NCI-H2227 (cell line): ENCODE measurements around the gene RNF123.

Experiments used
- DNase-seq: peaks from one replicate; lab custom pipeline; 2025; ENCODE audit not compliant: unreplicated experiment; lab: John Stamatoyannopoulos, UW

RNF123 gene

DNA sequence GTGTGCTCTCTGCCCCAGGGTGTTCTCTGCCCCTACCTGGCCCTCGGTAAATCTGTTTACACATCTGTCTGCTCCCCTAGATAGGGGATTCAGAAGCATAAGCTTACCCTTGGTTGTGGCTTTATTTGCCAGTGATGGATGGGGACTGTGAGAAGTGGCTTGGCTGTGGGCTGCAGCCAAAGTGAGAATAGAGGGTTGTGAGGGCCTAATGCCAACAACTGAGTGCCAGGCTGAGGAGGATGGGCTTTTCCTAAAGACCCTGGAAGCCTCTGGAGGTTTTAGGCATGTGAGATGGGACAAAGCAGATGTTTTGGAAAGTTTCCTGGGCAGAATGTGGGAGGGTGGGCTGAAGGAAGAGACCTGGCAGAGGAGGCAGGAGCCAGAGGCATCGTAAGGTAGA is 30.6 kb upstream of the RNF123 start:
- DNase-seq: no peak

DNA sequence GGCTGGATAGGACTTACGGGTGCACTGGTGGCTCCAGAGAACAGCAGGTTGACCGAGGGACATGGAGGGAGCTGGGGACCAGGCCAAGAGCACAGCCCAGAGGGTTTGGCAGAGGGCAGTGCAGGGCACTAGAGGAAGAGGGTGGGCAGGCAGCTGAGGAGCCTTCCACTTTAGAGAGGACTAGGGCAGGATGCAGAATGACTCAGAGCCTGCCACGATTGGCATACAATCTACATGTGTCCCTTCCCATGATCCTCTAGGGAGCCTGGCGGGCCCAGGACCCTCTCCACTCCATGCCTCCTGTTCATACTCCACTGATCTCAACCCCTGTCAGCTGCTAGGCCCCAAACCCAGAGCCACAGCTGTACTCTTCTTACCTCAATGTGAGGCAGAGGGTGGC is 29.6 kb upstream of the RNF123 start:
- DNase-seq: no peak

GRCh38 chr3:49661281-49661680 is 28.1 kb upstream of the RNF123 start:
- DNase-seq: no peak

DNA sequence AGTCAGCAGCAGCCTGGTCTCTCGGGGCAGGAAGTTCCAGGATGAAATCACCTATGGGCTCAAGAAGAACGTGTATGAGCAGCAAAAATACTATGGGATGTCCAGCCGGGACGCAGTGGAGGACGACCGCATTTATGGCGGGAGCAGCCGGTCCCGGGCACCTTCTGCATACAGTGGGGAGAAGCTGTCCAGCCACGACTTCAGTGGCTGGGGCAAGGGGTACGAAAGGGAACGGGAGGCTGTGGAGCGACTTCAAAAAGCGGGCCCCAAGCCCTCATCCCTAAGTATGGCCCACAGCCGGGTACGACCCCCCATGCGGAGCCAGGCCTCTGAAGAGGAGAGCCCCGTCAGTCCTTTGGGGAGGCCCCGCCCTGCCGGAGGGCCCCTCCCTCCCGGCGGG is 27.3 kb upstream of the RNF123 start:
- no peak for DNase-seq

GRCh38 chr3:49662720-49663413 is 26.5 kb upstream of the RNF123 start:
- DNase-seq: no peak

GRCh38 chr3:49663831-49664230 is 25.5 kb upstream of the RNF123 start:
- DNase-seq: no peak

GRCh38 chr3:49664300-49664699 is 25.1 kb upstream of the RNF123 start:
- no peak for DNase-seq

DNA sequence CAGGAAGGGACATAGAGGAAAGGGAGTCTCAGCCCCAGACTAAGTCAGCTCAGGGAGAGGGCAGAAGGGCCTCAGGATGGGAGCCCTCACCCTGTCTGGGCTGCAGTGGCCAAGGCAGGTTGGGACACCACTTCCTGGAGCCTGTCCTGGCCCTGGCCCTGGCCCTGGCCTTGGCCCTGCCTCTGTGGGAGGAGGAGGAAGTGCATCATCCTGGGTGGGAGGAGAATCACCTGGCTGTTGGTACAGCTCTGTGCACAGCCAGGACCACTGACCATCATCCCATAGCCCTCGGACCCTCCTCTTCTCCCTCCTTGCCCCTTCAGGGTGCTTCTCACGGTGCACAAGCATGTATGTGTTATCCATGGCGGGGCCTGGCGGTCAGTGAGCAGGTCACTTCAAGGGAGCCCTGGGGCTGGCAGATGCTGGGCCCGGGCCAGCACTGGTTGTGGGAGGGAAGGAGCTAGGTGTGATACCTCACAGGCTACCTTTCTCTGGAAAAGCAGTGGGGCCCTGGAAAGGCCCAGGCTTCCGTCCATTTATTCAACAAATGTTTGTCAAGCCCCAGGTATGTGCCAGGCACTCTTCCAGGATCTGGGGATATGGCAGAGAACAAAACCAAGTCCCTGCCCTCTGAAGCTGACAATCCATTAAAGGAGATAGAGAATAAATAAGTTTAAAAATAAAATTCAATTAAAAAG is 23.4 kb upstream of the RNF123 start:
- DNase-seq: no peak

GRCh38 chr3:49666592-49666991 is 22.8 kb upstream of the RNF123 start:
- no peak for DNase-seq

- DNase-seq: no peak
These were observed 21.5 kb upstream of the RNF123 start for GRCh38 chr3:49667701-49668413.

- no peak for DNase-seq
These were observed 21.0 kb upstream of the RNF123 start for GRCh38 chr3:49668414-49668797.

DNA sequence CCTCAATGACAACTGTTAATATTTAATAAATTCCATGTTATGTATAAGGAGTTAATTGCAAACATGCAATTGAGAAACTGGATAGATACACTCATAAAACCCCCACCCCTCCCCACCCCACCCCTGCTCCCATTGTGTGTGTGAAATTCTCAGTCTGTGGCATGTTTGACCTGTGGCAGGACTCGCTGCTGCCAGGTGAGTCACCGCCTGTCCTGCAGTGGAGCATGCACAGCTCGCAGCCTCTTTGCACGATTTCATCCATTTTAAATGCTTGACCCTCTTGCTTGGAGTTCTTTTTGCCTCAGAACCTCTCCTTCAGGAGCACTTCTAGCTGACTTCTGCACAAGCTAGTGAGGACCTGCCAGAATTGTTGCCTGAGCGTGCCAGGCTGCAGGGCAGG is 20.5 kb upstream of the RNF123 start:
- DNase-seq: no peak

DNA sequence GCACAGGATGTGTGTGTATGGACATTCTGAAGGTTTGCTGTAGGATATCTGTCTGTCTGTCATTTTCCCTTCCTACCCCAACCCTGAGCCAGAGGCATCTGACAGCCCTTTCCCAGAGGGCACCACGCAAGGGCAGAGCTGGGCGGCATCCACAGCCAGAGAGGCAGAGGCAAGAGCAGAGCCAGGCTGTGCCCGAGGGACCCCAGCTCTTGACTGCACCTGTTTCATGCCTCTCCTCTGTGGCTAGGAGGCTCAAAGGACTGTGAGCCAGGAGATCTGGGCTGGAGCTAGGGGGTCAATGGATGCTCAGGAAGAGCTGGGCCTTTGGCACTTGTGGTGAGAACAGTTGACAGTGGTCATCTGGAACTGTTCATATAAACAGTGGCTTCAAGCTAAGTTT is 20.0 kb upstream of the RNF123 start:
- DNase-seq: no peak

DNA sequence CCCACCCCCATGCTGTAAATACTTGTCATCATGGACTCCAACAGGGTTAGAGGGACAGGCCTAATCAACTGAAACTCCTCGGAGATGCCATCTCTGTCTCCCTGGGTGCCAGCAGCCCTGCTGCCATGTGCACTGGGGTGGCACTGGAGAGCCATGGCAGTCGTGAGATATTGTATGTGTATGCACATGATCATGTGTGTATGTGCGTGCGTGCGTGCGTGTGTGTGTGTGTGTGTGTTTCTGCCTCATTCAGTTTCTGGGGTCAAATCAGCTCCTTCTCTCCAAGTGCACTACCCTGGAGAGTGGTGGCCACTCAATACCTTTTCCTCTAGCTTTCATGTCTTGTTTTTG is 18.4 kb upstream of the RNF123 start:
- no peak for DNase-seq

GRCh38 chr3:49671291-49672288 is 17.8 kb upstream of the RNF123 start:
- DNase-seq: no peak

- no peak for DNase-seq
These were observed 16.1 kb upstream of the RNF123 start for GRCh38 chr3:49673121-49673714.

DNA sequence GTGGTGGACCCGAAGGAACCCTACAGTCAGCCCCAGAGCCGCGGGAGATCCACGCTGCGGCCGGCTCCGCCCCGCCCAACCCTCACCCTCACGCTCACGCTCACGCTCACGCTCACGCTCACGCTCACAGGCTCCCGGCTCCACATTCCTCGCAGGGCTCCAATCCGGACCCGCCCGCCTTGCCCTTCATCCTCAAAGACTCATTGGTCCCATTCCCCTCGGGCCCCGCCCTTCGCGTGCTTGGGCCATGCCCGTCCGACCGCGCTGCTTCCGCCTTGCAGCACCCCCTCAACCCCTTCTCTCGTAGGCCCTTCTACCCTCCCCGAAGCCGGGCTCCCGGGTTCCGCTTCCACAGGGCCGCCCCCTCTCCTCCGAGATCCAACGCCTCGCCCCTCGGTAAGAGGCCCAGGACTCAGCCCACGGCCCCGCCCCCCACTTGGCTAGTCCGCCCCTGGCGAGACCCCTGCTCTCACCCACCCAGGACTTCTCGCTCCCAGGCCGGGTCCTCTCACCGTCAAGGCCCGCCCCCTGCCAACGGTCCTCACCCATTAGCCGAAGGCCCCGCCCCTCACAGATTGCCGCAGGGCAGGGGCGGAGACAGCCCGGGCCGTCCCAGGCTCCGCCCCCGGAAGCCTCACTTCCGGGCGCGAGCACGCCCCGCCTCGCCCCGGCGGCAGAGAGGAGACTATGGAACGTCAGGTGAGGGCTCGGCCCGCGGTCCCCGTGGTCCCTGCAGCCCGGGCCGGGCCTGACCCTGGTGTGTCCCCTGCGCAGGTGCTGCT is 15.5 kb upstream of the RNF123 start, which contains the start of gene APEH:
Gene APEH, plus strand, starts transcription at position 637 of the 782 bp plus-strand sequence. Its CDS starts 51 bp downstream, at position 688.
- no peak for DNase-seq

DNA sequence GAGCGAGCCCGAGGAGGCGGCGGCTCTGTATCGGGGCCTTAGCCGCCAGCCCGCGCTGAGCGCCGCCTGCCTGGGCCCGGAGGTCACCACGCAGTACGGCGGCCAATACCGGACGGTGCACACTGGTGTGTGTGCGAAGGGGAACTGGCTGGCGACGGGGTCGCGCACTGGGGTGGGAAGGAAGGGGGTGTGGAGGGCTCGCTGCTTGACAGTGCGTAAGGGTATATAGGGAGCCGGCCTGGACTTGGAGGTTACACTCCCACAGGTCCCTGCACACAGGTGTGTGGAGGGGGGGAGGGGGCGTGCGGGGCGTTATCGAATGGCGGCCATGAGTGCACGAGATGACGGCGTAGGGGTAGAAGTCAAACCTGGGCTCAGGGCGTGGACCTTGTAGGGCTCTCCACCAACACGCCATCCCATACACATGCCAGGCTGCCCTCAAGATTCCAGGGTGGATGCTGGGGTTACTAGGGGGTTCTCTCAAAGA is 14.8 kb upstream of the RNF123 start:
- DNase-seq: no peak

GRCh38 chr3:49675912-49676311 is 13.4 kb upstream of the RNF123 start:
- DNase-seq: no peak
